Measurements from ENCODE around the gene MYO18A. TPM values are rescaled to one million over a fixed set of nuclear protein-coding genes. Genes with fewer than 3 reads are reported as not detected.

Gene MYO18A
- total RNA-seq, 1 donor = 59.6 TPM

- TF ChIP-seq CTCF (IDR thresholded peaks at IDR 0.05; ENCODE audit: insufficient read depth, low read depth, low read length) = no peak
- no peak for DNase-seq (ENCODE audit: low read depth)
Observed at GRCh38 chr17:29195465-29196081, 15.4 kb upstream of the MYO18A start.

DNA sequence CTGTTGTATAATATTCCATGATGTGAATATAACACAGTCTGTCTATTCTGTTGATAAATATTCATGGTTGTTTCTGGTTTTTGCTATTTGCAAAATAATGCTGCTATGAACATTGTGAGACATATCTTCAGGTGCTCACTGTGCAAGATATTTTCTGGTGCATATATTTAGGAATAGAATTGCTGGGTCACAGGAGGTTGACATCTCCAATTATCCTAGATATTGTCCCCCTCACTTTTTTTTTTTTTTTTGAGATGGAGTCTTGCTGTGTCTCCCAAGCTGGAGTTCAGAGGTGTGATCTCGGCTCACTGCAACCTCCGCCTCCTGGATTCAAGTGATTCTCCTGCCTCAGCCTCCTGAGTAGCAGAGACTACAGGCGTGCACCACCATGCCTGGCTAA, 14.5 kb upstream of the MYO18A start:
- H3K4me3 ChIP-seq (ENCODE audit: low read depth, low read length) = no peak overlapping the region
- no peak for TF ChIP-seq CTCF (IDR thresholded peaks at IDR 0.05; ENCODE audit: insufficient read depth, low read depth, low read length)
- DNase-seq (ENCODE audit: low read depth) = no peak

More at GRCh38 chr17:29195465-29196081, 15.4 kb upstream of the MYO18A start:
- no peak overlapping the region for H3K4me3 ChIP-seq (ENCODE audit: low read depth, low read length)

- no peak for TF ChIP-seq CTCF (IDR thresholded peaks at IDR 0.05; ENCODE audit: insufficient read depth, low read depth, low read length)
- DNase-seq (ENCODE audit: low read depth) = no peak
- H3K4me3 ChIP-seq (ENCODE audit: low read depth, low read length) = no peak overlapping the region
Observed at GRCh38 chr17:29193146-29193545, 12.9 kb upstream of the MYO18A start.

GRCh38 chr17:29190592-29191207, 10.5 kb upstream of the MYO18A start:
- TF ChIP-seq CTCF (IDR thresholded peaks at IDR 0.05; ENCODE audit: insufficient read depth, low read depth, low read length) = no peak
- DNase-seq (ENCODE audit: low read depth) = no peak
- no peak overlapping the region for H3K4me3 ChIP-seq (ENCODE audit: low read depth, low read length)

DNA sequence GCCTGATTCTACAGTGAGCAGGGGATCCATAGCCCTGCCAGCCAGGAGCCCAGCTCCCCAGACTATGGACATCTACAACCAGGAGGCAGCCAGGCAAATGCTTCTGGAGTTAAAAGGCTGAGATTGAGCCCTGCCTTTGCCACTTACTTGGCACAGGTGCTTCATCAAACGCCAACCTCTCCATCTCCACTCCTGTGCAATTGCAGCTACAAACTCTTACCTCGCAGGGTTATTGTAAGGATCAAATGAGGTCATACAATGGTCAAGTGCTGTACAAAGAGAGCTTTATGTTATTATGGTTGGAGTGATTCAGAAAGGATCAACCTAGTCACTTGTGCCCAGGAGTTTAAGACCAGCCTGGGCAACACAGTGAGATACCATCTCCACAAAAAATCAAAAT, 9.8 kb upstream of the MYO18A start:
- no peak overlapping the region for H3K4me3 ChIP-seq (ENCODE audit: low read depth, low read length)
- no peak for TF ChIP-seq CTCF (IDR thresholded peaks at IDR 0.05; ENCODE audit: insufficient read depth, low read depth, low read length)
- no peak for DNase-seq (ENCODE audit: low read depth)

DNA sequence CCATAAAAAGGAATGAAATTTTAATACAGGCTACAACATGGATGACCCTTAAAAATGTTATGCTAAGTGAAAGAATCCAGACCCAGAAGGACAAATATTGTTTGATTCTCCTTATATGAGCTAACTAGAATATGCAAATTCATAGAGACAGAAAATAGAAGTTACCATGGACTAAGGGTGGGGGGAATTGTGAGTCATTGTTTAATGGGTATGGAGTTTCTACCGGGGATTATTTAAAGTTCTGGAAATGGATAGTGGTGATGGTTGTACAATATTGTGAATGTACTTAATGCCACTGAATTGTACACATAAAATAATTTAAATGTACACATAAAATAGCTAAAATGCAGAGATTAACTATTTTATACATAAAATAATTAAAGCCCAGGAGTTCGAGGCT, 9.2 kb upstream of the MYO18A start:
- no peak for TF ChIP-seq CTCF (IDR thresholded peaks at IDR 0.05; ENCODE audit: insufficient read depth, low read depth, low read length)

DNA sequence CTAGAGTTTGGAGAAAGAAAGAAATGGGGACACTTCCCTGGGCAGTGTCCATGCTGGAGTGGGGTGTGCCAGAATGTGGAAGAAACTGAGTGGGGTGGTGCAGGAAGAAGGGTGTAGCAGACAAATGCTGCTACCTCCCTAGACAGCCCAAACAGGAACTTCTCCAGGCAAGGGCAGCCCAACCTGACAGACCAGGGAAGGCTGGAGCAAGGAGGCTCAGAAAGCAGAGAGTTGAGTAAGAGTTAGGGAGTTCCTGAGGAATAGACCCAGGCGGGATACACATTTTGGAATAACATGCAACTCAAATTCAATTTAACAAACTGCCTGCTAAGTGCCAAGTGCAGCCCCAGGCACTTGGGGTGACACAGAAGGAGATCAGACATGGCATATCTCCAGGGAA, 1.0 kb upstream of the MYO18A start:
- H3K4me3 ChIP-seq (ENCODE audit: low read depth, low read length) = no peak overlapping the region
- DNase-seq (ENCODE audit: low read depth) = no peak
- TF ChIP-seq CTCF (IDR thresholded peaks at IDR 0.05; ENCODE audit: insufficient read depth, low read depth, low read length) = no peak

More for the DNA sequence above, 9.2 kb upstream of the MYO18A start:
- DNase-seq (ENCODE audit: low read depth) = no peak
- no peak overlapping the region for H3K4me3 ChIP-seq (ENCODE audit: low read depth, low read length)
